Smooth muscle cell (in vitro differentiated cells): ENCODE results near the gene SLC39A6. TPM values are rescaled to one million over a fixed set of nuclear protein-coding genes. Genes with fewer than 3 reads are reported as not detected.

ENCODE experiments used
- DNase-seq: peaks from one replicate; lab custom pipeline; 2025; ENCODE audit not compliant: unreplicated experiment; lab: John Stamatoyannopoulos, UW
- H2AFZ ChIP-seq: fragments of 200-600 bp; sonication (generic); 2 replicates; pipeline ENCODE4 v1.6.0; 2016; ENCODE audit warnings: antibody characterized with exemption, low read depth, mild to moderate bottlenecking
- H3F3A ChIP-seq: fragments of 200-600 bp; sonication (generic); 2 replicates; pipeline ENCODE4 v1.6.0; 2017; ENCODE audit warnings: antibody characterized with exemption, low read depth
- H3K27ac ChIP-seq: fragments of 200-600 bp; sonication (generic); 2 replicates; pipeline ENCODE4 v1.5.1; 2016; ENCODE audit warnings: low read depth, mild to moderate bottlenecking
- H3K27me3 ChIP-seq: fragments of 200-600 bp; sonication (generic); 2 replicates; pipeline ENCODE4 v1.6.1; 2016; ENCODE audit warnings: low read depth, mild to moderate bottlenecking
- H3K36me3 ChIP-seq: fragments of 200-600 bp; sonication (generic); 2 replicates; pipeline ENCODE4 v1.5.1; 2016; ENCODE audit warnings: low read depth
- H3K4me1 ChIP-seq: fragments of 200-600 bp; sonication (generic); 2 replicates; pipeline ENCODE4 v1.5.1; 2016; ENCODE audit warnings: low read depth
- H3K4me2 ChIP-seq: fragments of 200-600 bp; sonication (generic); 2 replicates; pipeline ENCODE4 v1.6.0; 2016; ENCODE audit warnings: mild to moderate bottlenecking
- H3K4me3 ChIP-seq: fragments of 200-600 bp; sonication (generic); 2 replicates; pipeline ENCODE4 v1.5.1; 2016; ENCODE audit warnings: mild to moderate bottlenecking
- H3K79me2 ChIP-seq: fragments of 200-600 bp; sonication (generic); 2 replicates; pipeline ENCODE4 v1.6.0; 2016; ENCODE audit warnings: low read depth, mild to moderate bottlenecking
- H3K9ac ChIP-seq: fragments of 200-600 bp; sonication (generic); 2 replicates; pipeline ENCODE4 v1.6.0; 2016; ENCODE audit warnings: low read depth
- H3K9me3 ChIP-seq: fragments of 200-600 bp; sonication (generic); replicated peaks from 2 replicates; pipeline ENCODE4 v1.5.1; 2016; ENCODE audit warnings: low read depth
- H4K20me1 ChIP-seq: fragments of 200-600 bp; sonication (generic); 2 replicates; pipeline ENCODE4 v1.6.0; 2016; ENCODE audit warnings: low read depth
- CTCF ChIP-seq: fragments of 200-600 bp; sonication (generic); IDR thresholded peaks from 2 replicates; pipeline ENCODE4 v1.5.1; 2017; ENCODE audit warnings: borderline replicate concordance, mild to moderate bottlenecking, antibody characterized with exemption; ENCODE audit not compliant: insufficient read depth, poor library complexity, severe bottlenecking
- WGBS: methylation state at CpG from one replicate; pipeline ENCODE4 v1.1.7; 2016; ENCODE audit warnings: low lambda C conversion rate; 5-methylcytosine and 5-hydroxymethylcytosine counted together
- polyA plus RNA-seq: library from polyadenylated mRNA; unstranded; fragments of >200 nt; fragmentation: Nextera tagmentation; extraction: Ambion mirVana; gene quantifications from 2 replicates; pipeline ENCODE4 v1.2.1, GENCODE V29; 2016
- total RNA-seq: library from RNA; depleted of rRNA; stranded (reverse); fragments of >200 nt; gene quantifications from 2 replicates; pipeline ENCODE4 v1.2.3, GENCODE V29; 2014

The SLC39A6 gene
- total and polyA plus RNA-seq, 2 experiments from 2014 or later = 54.7 to 117 TPM

GRCh38 chr18:36149514-36150289 is 20.6 kb upstream of the SLC39A6 start:
- no peaks in the 10 kb centered on the region for H3K27me3 ChIP-seq
- no peaks in the 10 kb centered on the region for H3K9me3 ChIP-seq
- peaks cover 4% of the 10 kb centered on the region for H3K79me2 ChIP-seq
- H2AFZ ChIP-seq = no peak overlapping the region
- peaks cover 14% of the 10 kb centered on the region for H3K36me3 ChIP-seq
- H3K27ac ChIP-seq = no peak overlapping the region
- H4K20me1 ChIP-seq = no peaks in the 10 kb centered on the region
- no peak overlapping the region for H3K9ac ChIP-seq
- peaks cover 6% of the 10 kb centered on the region for H3F3A ChIP-seq
- H3K4me1 ChIP-seq = no peaks in the 10 kb centered on the region
- no peak overlapping the region for H3K4me3 ChIP-seq
- no peak for TF ChIP-seq CTCF
- no peak overlapping the region for H3K4me2 ChIP-seq
- DNase-seq = no peak
- 96% methylated on average over 5 of the region's 5 CpGs for WGBS

GRCh38 chr18:36143391-36143790 is 14.3 kb upstream of the SLC39A6 start:
- Histone ChIP-seq H3K9ac (no peak overlapping the region), H3F3A (no peaks in the 10 kb centered on the region), H3K4me2 (no peak overlapping the region), H2AFZ (no peak overlapping the region), H3K27ac (no peak overlapping the region), H3K4me3 (no peak overlapping the region), H3K79me2 (peaks cover 4% of the 10 kb centered on the region), H3K9me3 (no peaks in the 10 kb centered on the region), H3K36me3 (peaks cover 36% of the 10 kb centered on the region), H4K20me1 (peaks cover 4% of the 10 kb centered on the region), H3K27me3 (no peaks in the 10 kb centered on the region), H3K4me1 (no peaks in the 10 kb centered on the region)
- no peak for TF ChIP-seq CTCF
- WGBS = 100% methylated on average over 2 of the region's 2 CpGs
- DNase-seq = no peak

GRCh38 chr18:36142751-36143150 is 13.6 kb upstream of the SLC39A6 start:
- Histone ChIP-seq H3K4me2 (no peak overlapping the region), H3K9ac (no peak overlapping the region), H3K27me3 (no peaks in the 10 kb centered on the region), H3K27ac (no peak overlapping the region), H2AFZ (no peak overlapping the region), H3K79me2 (peaks cover 4% of the 10 kb centered on the region), H3F3A (no peaks in the 10 kb centered on the region), H4K20me1 (peaks cover 4% of the 10 kb centered on the region), H3K4me1 (no peaks in the 10 kb centered on the region), H3K4me3 (no peak overlapping the region), H3K36me3 (peaks cover 41% of the 10 kb centered on the region), H3K9me3 (no peaks in the 10 kb centered on the region)
- no peak for DNase-seq
- TF ChIP-seq CTCF = no peak
- WGBS = over 99% methylated on average over 3 of the region's 3 CpGs

- DNase-seq = no peak
- H3K4me1 ChIP-seq = no peaks in the 10 kb centered on the region
- H3K9ac ChIP-seq = no peak overlapping the region
- no peak overlapping the region for H2AFZ ChIP-seq
- no peaks in the 10 kb centered on the region for H3K27me3 ChIP-seq
- H4K20me1 ChIP-seq = peaks cover 5% of the 10 kb centered on the region
- WGBS = 94% methylated on average over 4 of the region's 4 CpGs
- H3K4me2 ChIP-seq = no peak overlapping the region
- H3F3A ChIP-seq = no peaks in the 10 kb centered on the region
- H3K79me2 ChIP-seq = peaks cover 4% of the 10 kb centered on the region
- H3K36me3 ChIP-seq = peaks cover 44% of the 10 kb centered on the region
- no peak overlapping the region for H3K27ac ChIP-seq
- no peaks in the 10 kb centered on the region for H3K9me3 ChIP-seq
- H3K4me3 ChIP-seq = no peak overlapping the region
- TF ChIP-seq CTCF = no peak
Measured at GRCh38 chr18:36141576-36141975, 12.4 kb upstream of the SLC39A6 start.
